Measurements from ENCODE around the gene BCAS4. TPM values are rescaled to one million over a fixed set of nuclear protein-coding genes. Genes with fewer than 3 reads are reported as not detected.
A peak's percentile ranks its signal among the peaks of the same experiment; 100 is the strongest.

BCAS4 gene
- total RNA-seq, 1 donor from 2014 or later = 12.9 TPM

GRCh38 chr20:50911030-50911429, 116.2 kb downstream of the BCAS4 start:
- H3K27me3 Mint-ChIP-seq (ENCODE audit: low read depth) = no peaks in the 10 kb centered on the region
- DNase-seq (ENCODE audit: low spot score in 2 of 2, unreplicated experiment in 2 of 2) = no peak
- H3K27ac Mint-ChIP-seq = peak overlapping the region; percentile 74
- peaks cover 52% of the 10 kb centered on the region for H3K4me1 Mint-ChIP-seq
- H3K4me3 Mint-ChIP-seq = no peak overlapping the region
- no peaks in the 10 kb centered on the region for H3K9me3 Mint-ChIP-seq
- TF ChIP-seq CTCF (IDR thresholded peaks at IDR 0.05; ENCODE audit: unreplicated experiment) = no peak
- peaks cover 6% of the 10 kb centered on the region for H3K36me3 Mint-ChIP-seq

GRCh38 chr20:50911716-50912115, 116.9 kb downstream of the BCAS4 start:
- Mint-ChIP-seq H3K4me3 (no peak overlapping the region), H3K27me3 (ENCODE audit: low read depth) (no peaks in the 10 kb centered on the region), H3K36me3 (peaks cover 6% of the 10 kb centered on the region), H3K27ac (peak overlapping the region; percentile 74), H3K4me1 (peaks cover 55% of the 10 kb centered on the region), H3K9me3 (no peaks in the 10 kb centered on the region)
- no peak for TF ChIP-seq CTCF (IDR thresholded peaks at IDR 0.05; ENCODE audit: unreplicated experiment)
- no peak for DNase-seq (ENCODE audit: low spot score in 2 of 2, unreplicated experiment in 2 of 2)

- H3K27ac Mint-ChIP-seq = peak overlapping the region; percentile 87
- H3K27me3 Mint-ChIP-seq (ENCODE audit: low read depth) = no peaks in the 10 kb centered on the region
- DNase-seq (ENCODE audit: low spot score in 2 of 2, unreplicated experiment in 2 of 2) = no peak
- no peaks in the 10 kb centered on the region for H3K36me3 Mint-ChIP-seq
- H3K4me1 Mint-ChIP-seq = peaks cover 72% of the 10 kb centered on the region
- no peak for TF ChIP-seq CTCF (IDR thresholded peaks at IDR 0.05; ENCODE audit: unreplicated experiment)
- H3K9me3 Mint-ChIP-seq = no peaks in the 10 kb centered on the region
- H3K4me3 Mint-ChIP-seq = no peak overlapping the region
These were observed 119.0 kb downstream of the BCAS4 start for GRCh38 chr20:50913690-50914375.

GRCh38 chr20:50915424-50915823, 120.6 kb downstream of the BCAS4 start:
- Mint-ChIP-seq H3K27ac (peak overlapping the region; percentile 82), H3K36me3 (no peaks in the 10 kb centered on the region), H3K9me3 (no peaks in the 10 kb centered on the region), H3K4me3 (no peak overlapping the region), H3K4me1 (peaks cover 72% of the 10 kb centered on the region), H3K27me3 (ENCODE audit: low read depth) (no peaks in the 10 kb centered on the region)
- TF ChIP-seq CTCF (IDR thresholded peaks at IDR 0.05; ENCODE audit: unreplicated experiment) = no peak
- no peak for DNase-seq (ENCODE audit: low spot score in 2 of 2, unreplicated experiment in 2 of 2)

- H3K36me3 Mint-ChIP-seq = no peaks in the 10 kb centered on the region
- peak overlapping the region; percentile 10 for H3K27ac Mint-ChIP-seq
- H3K4me3 Mint-ChIP-seq = no peak overlapping the region
- TF ChIP-seq CTCF (IDR thresholded peaks at IDR 0.05; ENCODE audit: unreplicated experiment) = no peak
- H3K9me3 Mint-ChIP-seq = no peaks in the 10 kb centered on the region
- H3K4me1 Mint-ChIP-seq = peaks cover 69% of the 10 kb centered on the region
- no peak for DNase-seq (ENCODE audit: low spot score in 2 of 2, unreplicated experiment in 2 of 2)
- no peaks in the 10 kb centered on the region for H3K27me3 Mint-ChIP-seq (ENCODE audit: low read depth)
These were observed 121.4 kb downstream of the BCAS4 start for GRCh38 chr20:50916257-50916656.

All from mesothelial cell of epicardium (in vitro differentiated cells).